Uterus (tissue), 4 donors: Measurements from ENCODE around the gene CCT6B. TPM values are rescaled to one million over a fixed set of nuclear protein-coding genes. Genes with fewer than 3 reads are reported as not detected.

Experiments
- DNase-seq, 2 donors: peaks; one replicate each; pipeline ENCODE4 v3.0.0-alpha.2; 2019 to 2020
- H3K27ac ChIP-seq, 2 donors: fragments of 200-600 bp; sonication (generic); 1 replicate in 1 of 2; 2 replicates in 1 of 2; pipeline ENCODE4 v1.5.1; 2016 to 2018
- H3K27me3 ChIP-seq, 2 donors: fragments of 200-600 bp; sonication (generic); one replicate each; pipeline ENCODE4 v1.5.1; 2018 to 2019; ENCODE audit warnings: control low read depth in 1 of 2
- H3K36me3 ChIP-seq, 2 donors: fragments of 200-600 bp; sonication (generic); one replicate each; pipeline ENCODE4 v1.5.1; 2019; ENCODE audit warnings: control low read depth in 1 of 2
- H3K4me1 ChIP-seq, 2 donors: fragments of 200-600 bp; sonication (generic); one replicate each; pipeline ENCODE4 v1.5.1; 2018 to 2019; ENCODE audit warnings: control low read depth in 1 of 2
- H3K4me3 ChIP-seq, 2 donors: fragments of 200-600 bp; sonication (generic); 1 replicate in 1 of 2; 2 replicates in 1 of 2; pipeline ENCODE4 v1.5.1; 2018 to 2019; ENCODE audit warnings: mild to moderate bottlenecking in 1 of 2
- H3K9me3 ChIP-seq, 2 donors: fragments of 200-600 bp; sonication (generic); one replicate each; pipeline ENCODE4 v1.5.1; 2019; ENCODE audit warnings: control low read depth in 1 of 2
- CTCF ChIP-seq, 4 experiments: fragments of 200-600 bp in 2 of 4; fragments of 450-650 bp in 2 of 4; sonication (generic) in 2 of 4; IDR thresholded peaks; one replicate each; pipeline ENCODE4 v1.5.1; 2016 to 2019; ENCODE audit warnings: antibody characterized with exemption in 4 of 4, mild to moderate bottlenecking in 2 of 4, moderate library complexity in 1 of 4
- POLR2A ChIP-seq, 2 donors: fragments of 450-650 bp; IDR thresholded peaks; one replicate each; pipeline ENCODE4 v1.6.1; 2016; ENCODE audit warnings: antibody characterized with exemption in 2 of 2, mild to moderate bottlenecking in 1 of 2, moderate library complexity in 1 of 2
- intact Hi-C: fragments of 100-400 bp; cut with DNase I; formaldehyde crosslinking; loops from one replicate; pipeline ENCODE4 v1.15.1; 2023; ENCODE audit warnings: low total_unique reads
- total RNA-seq, 4 donors: library from RNA; depleted of rRNA in 3 of 4; stranded (reverse); fragments of >200 nt in 3 of 4; gene quantifications; one replicate each; pipeline versions ENCODE4 v1.1.0 to v1.2.4, GENCODE V29; 2014 to 2023
- donor health status: DM: yes; HTN: yes; CAD: no.

CCT6B gene
- total RNA-seq, 4 donors from 2014 or later: 0.77 to 9.3 (median 7.1) TPM

- Histone ChIP-seq H3K9me3 (no peaks in the 10 kb centered on the region), H3K4me3 (no peak overlapping the region), H3K36me3 (no peaks in the 10 kb centered on the region), H3K27me3 (no peaks in the 10 kb centered on the region), H3K4me1 (no peaks in the 10 kb centered on the region), H3K27ac (no peak overlapping the region)
- intact Hi-C loops: no loop called here
- no peak for DNase-seq
- TF ChIP-seq POLR2A (IDR thresholded peaks at IDR 0.05) (no peak), CTCF (IDR thresholded peaks at IDR 0.05) (no peak)
Observed at GRCh38 chr17:34989473-34989872, 28.2 kb upstream of the CCT6B start.

- TF ChIP-seq POLR2A (IDR thresholded peaks at IDR 0.05) (no peak), CTCF (IDR thresholded peaks at IDR 0.05) (no peak)
- intact Hi-C loops: no loop called here
- Histone ChIP-seq H3K36me3 (no peaks in the 10 kb centered on the region), H3K27ac (peak overlapping the region in 1 of 2 donors; percentile 26), H3K27me3 (no peaks in the 10 kb centered on the region), H3K4me3 (no peak overlapping the region), H3K4me1 (no peaks in the 10 kb centered on the region), H3K9me3 (no peaks in the 10 kb centered on the region)
- DNase-seq: no peak
Observed at GRCh38 chr17:34988644-34989043, 27.4 kb upstream of the CCT6B start.

GRCh38 chr17:34987232-34987631 is 26.0 kb upstream of the CCT6B start:
- intact Hi-C loops: no loop called here
- Histone ChIP-seq H3K36me3 (no peaks in the 10 kb centered on the region), H3K9me3 (no peaks in the 10 kb centered on the region), H3K4me1 (no peaks in the 10 kb centered on the region), H3K4me3 (no peak overlapping the region), H3K27me3 (no peaks in the 10 kb centered on the region), H3K27ac (no peak overlapping the region)
- TF ChIP-seq CTCF (IDR thresholded peaks at IDR 0.05) (no peak), POLR2A (IDR thresholded peaks at IDR 0.05) (no peak)
- DNase-seq: no peak

GRCh38 chr17:34981538-34982241 is 20.4 kb upstream of the CCT6B start:
- no peaks in the 10 kb centered on the region for H3K4me1 ChIP-seq
- intact Hi-C loops: no loop called here
- no peaks in the 10 kb centered on the region for H3K9me3 ChIP-seq
- peak overlapping the region; percentile 82 to 83 for H3K4me3 ChIP-seq
- no peak for DNase-seq
- no peaks in the 10 kb centered on the region for H3K27me3 ChIP-seq
- no peak for TF ChIP-seq CTCF (IDR thresholded peaks at IDR 0.05)
- TF ChIP-seq POLR2A (IDR thresholded peaks at IDR 0.05): no peak
- H3K27ac ChIP-seq: peak overlapping the region; percentile 99
- no peaks in the 10 kb centered on the region for H3K36me3 ChIP-seq

- Histone ChIP-seq H3K27me3 (no peaks in the 10 kb centered on the region), H3K36me3 (no peaks in the 10 kb centered on the region), H3K4me1 (no peaks in the 10 kb centered on the region), H3K4me3 (peak overlapping the region; percentile 82 to 83), H3K27ac (peak overlapping the region; percentile 99), H3K9me3 (no peaks in the 10 kb centered on the region)
- intact Hi-C loops: no loop called here
- peak; percentile 64 to 70 for DNase-seq
- TF ChIP-seq POLR2A (IDR thresholded peaks at IDR 0.05) (peak in 1 of 2 donors; percentile 68), CTCF (IDR thresholded peaks at IDR 0.05) (peak; percentile 29 to 49 (median 33))
Observed at GRCh38 chr17:34980681-34981537, 19.6 kb upstream of the CCT6B start.
